SK-N-SH treated with all-trans-retinoic acid at 6 μM for 48 hours (cell line): ENCODE data around the gene TMEM203.

ENCODE experiments used
- ATAC-seq: fragments of 200-7000 bp; cut with Tn5 transposase; 3 replicates; pipeline ENCODE4 v1.9.1; 2020; ENCODE audit warnings: mild to moderate bottlenecking, moderate library complexity
- ARNTL ChIP-seq: fragments of 450-650 bp; formaldehyde crosslinking; IDR thresholded peaks from 2 replicates; pipeline ENCODE4 v1.5.0; 2020; ENCODE audit warnings: low read depth, mild to moderate bottlenecking, moderate library complexity, borderline replicate concordance
- BACH2 ChIP-seq: fragments of 250-450 bp; sonication (Bioruptor Pico); IDR thresholded peaks from 2 replicates; pipeline ENCODE4 v1.9.0; 2021; ENCODE audit warnings: mild to moderate bottlenecking, borderline replicate concordance
- CSDC2 ChIP-seq: fragments of 250-450 bp; sonication (Bioruptor Pico); IDR thresholded peaks from 2 replicates; pipeline ENCODE4 v1.5.0; 2020; ENCODE audit warnings: mild to moderate bottlenecking, moderate library complexity
- ESRRG ChIP-seq: fragments of 250-450 bp; sonication (Bioruptor Pico); IDR thresholded peaks from 2 replicates; pipeline ENCODE4 v1.6.1; 2021; ENCODE audit warnings: mild to moderate bottlenecking
- GLIS3 ChIP-seq: fragments of 250-450 bp; sonication (Bioruptor Pico); IDR thresholded peaks from 2 replicates; pipeline ENCODE4 v1.5.0; 2020; ENCODE audit warnings: mild to moderate bottlenecking, moderate library complexity
- ISL1 ChIP-seq: fragments of 250-450 bp; sonication (Bioruptor Pico); IDR thresholded peaks from 2 replicates; pipeline ENCODE4 v2.1.2; 2022; ENCODE audit warnings: mild to moderate bottlenecking, moderate library complexity
- PATZ1 ChIP-seq: fragments of 250-450 bp; sonication (Bioruptor Pico); IDR thresholded peaks from 2 replicates; pipeline ENCODE4 v1.8.0; 2020; ENCODE audit warnings: mild to moderate bottlenecking, moderate library complexity, borderline replicate concordance
- POU6F1 ChIP-seq: fragments of 250-450 bp; sonication (Bioruptor Pico); IDR thresholded peaks from 2 replicates; pipeline ENCODE4 v1.8.0; 2021; ENCODE audit warnings: low read depth, mild to moderate bottlenecking, moderate library complexity, borderline replicate concordance
- PPARA ChIP-seq: fragments of 250-450 bp; sonication (Bioruptor Pico); IDR thresholded peaks from 2 replicates; pipeline ENCODE4 v1.5.0; 2020; ENCODE audit warnings: mild to moderate bottlenecking, borderline replicate concordance
- RARB ChIP-seq: fragments of 250-450 bp; sonication (Bioruptor Pico); IDR thresholded peaks from 2 replicates; pipeline ENCODE4 v1.8.0; 2021; ENCODE audit warnings: mild to moderate bottlenecking, moderate library complexity
- SNAI2 ChIP-seq: fragments of 250-450 bp; sonication (Bioruptor Pico); IDR thresholded peaks from 2 replicates; pipeline ENCODE4 v1.5.0; 2020; ENCODE audit warnings: mild to moderate bottlenecking, moderate library complexity
- TCF4 ChIP-seq: fragments of 250-450 bp; sonication (Bioruptor Pico); IDR thresholded peaks from 2 replicates; pipeline ENCODE4 v1.8.0; 2021; ENCODE audit warnings: mild to moderate bottlenecking, moderate library complexity, borderline replicate concordance
- TOX ChIP-seq: fragments of 250-450 bp; sonication (Bioruptor Pico); IDR thresholded peaks from 2 replicates; pipeline ENCODE4 v1.8.0; 2021; ENCODE audit warnings: mild to moderate bottlenecking, moderate library complexity, borderline replicate concordance
- TSHZ2 ChIP-seq: fragments of 250-450 bp; sonication (Bioruptor Pico); IDR thresholded peaks from 2 replicates; pipeline ENCODE4 v1.5.0; 2020; ENCODE audit warnings: mild to moderate bottlenecking, moderate library complexity
- ZC3H10 ChIP-seq: fragments of 250-450 bp; sonication (Bioruptor Pico); IDR thresholded peaks from 2 replicates; pipeline ENCODE4 v1.5.1; 2021; ENCODE audit warnings: mild to moderate bottlenecking, moderate library complexity
- ZFP30 ChIP-seq: fragments of 450-650 bp; formaldehyde crosslinking; IDR thresholded peaks from 2 replicates; pipeline ENCODE4 v1.5.0; 2022; ENCODE audit warnings: mild to moderate bottlenecking, moderate library complexity
- ZNF565 ChIP-seq: fragments of 450-650 bp; formaldehyde crosslinking; conservative IDR thresholded peaks from 2 replicates; pipeline ENCODE4 v1.5.0; 2020; ENCODE audit warnings: low read depth, mild to moderate bottlenecking, moderate library complexity
- ZNF70 ChIP-seq: fragments of 450-650 bp; formaldehyde crosslinking; IDR thresholded peaks from 2 replicates; pipeline ENCODE4 v1.5.0; 2020; ENCODE audit warnings: mild to moderate bottlenecking, moderate library complexity
- ZNF8 ChIP-seq: fragments of 450-650 bp; formaldehyde crosslinking; IDR thresholded peaks from 2 replicates; pipeline ENCODE4 v1.5.0; 2020; ENCODE audit warnings: mild to moderate bottlenecking, moderate library complexity

The TMEM203 gene

GRCh38 chr9:137213160-137214060 is 8.0 kb upstream of the TMEM203 start:
- TF ChIP-seq ISL1 (CRISPR knock-in tag) (no peak), RARB (no peak), POU6F1 (CRISPR knock-in tag) (no peak), BACH2 (CRISPR knock-in tag) (no peak), TSHZ2 (no peak), GLIS3 (no peak), SNAI2 (CRISPR knock-in tag) (no peak), ZC3H10 (no peak), ESRRG (CRISPR knock-in tag) (no peak), TCF4 (CRISPR knock-in tag) (no peak), CSDC2 (no peak), ZFP30 (no peak), ZNF565 (CRISPR knock-in tag) (no peak), ZNF8 (CRISPR knock-in tag) (no peak)
- ATAC-seq = peak; percentile 16

GRCh38 chr9:137212520-137212919 is 7.1 kb upstream of the TMEM203 start:
- TF ChIP-seq ARNTL = no peak
- TF ChIP-seq POU6F1 (CRISPR knock-in tag) = no peak

GRCh38 chr9:137211532-137211931 is 6.1 kb upstream of the TMEM203 start:
- TF ChIP-seq ARNTL = no peak
- no peak for TF ChIP-seq PATZ1 (CRISPR knock-in tag)
- no peak for TF ChIP-seq TCF4 (CRISPR knock-in tag)
- no peak for TF ChIP-seq GLIS3
- ATAC-seq = no peak

More at GRCh38 chr9:137212520-137212919, 7.1 kb upstream of the TMEM203 start:
- peak; percentile 16 for ATAC-seq

GRCh38 chr9:137206602-137207001 is 1.2 kb upstream of the TMEM203 start:
- no peak for TF ChIP-seq ZFP30
- TF ChIP-seq PPARA = no peak
- TF ChIP-seq ZNF8 (CRISPR knock-in tag) = no peak
- no peak for TF ChIP-seq PATZ1 (CRISPR knock-in tag)
- no peak for TF ChIP-seq SNAI2 (CRISPR knock-in tag)
- TF ChIP-seq ZNF70 (CRISPR knock-in tag) = no peak
- no peak for TF ChIP-seq POU6F1 (CRISPR knock-in tag)
- TF ChIP-seq GLIS3 = no peak
- TF ChIP-seq TOX (CRISPR knock-in tag) = no peak
- no peak for TF ChIP-seq ESRRG (CRISPR knock-in tag)
- TF ChIP-seq, all 23 proteins: peak for 0
- ATAC-seq = no peak
